Suprapubic skin (tissue), 4 donors: ENCODE data around the gene CD109.
"Not testable (repeated sequence)": the region's sequence is repeated elsewhere in the genome, so short reads cannot be mapped to it uniquely, and the experiment has no call there.

Experiments
- EP300 ChIP-seq: sonication (generic); formaldehyde crosslinking; IDR thresholded peaks from one replicate; pipeline ENCODE4 v1.6.1; 2017; ENCODE audit warnings: antibody characterized with exemption
- POLR2A ChIP-seq, 2 donors: fragments of 450-650 bp; IDR thresholded peaks; one replicate each; pipeline ENCODE4 v1.6.1; 2017; ENCODE audit warnings: antibody characterized with exemption in 2 of 2, mild to moderate bottlenecking in 2 of 2, moderate library complexity in 2 of 2
- POLR2AphosphoS5 ChIP-seq, 3 donors: sonication (generic); formaldehyde crosslinking; IDR thresholded peaks; one replicate each; pipeline ENCODE4 v1.6.1; 2017; ENCODE audit warnings: antibody characterized with exemption in 3 of 3
- TF ChIP-seq, protein P1 (sequence below), 2 donors: fragments of 200-600 bp in 1 of 2; fragments of 450-650 bp in 1 of 2; sonication (generic) in 1 of 2; IDR thresholded peaks; one replicate each; pipeline ENCODE4 v1.5.1; 2016 to 2019; ENCODE audit warnings: antibody characterized with exemption in 2 of 2, mild to moderate bottlenecking in 1 of 2, moderate library complexity in 1 of 2

DNA sequence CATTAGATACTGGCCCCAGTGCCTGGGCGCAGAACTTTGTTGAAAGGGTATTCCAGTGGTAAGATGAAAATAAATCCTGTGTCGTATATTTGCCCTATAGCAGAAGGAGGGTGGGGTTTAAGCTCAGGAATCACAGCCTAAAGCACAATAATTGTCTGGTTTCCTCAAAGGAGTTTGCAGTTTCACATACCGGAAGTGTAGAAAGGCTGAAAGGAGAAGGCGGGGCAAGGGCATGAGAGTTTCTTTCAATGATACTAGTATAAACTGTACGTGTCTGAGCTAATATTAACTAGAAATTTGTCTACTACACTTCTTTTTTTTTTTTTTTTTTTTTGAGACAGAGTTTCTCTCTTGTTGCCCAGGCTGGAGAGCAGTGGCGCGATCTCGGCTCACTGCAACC lies 29.2 kb downstream of the CD109 start:
- TF ChIP-seq POLR2A (IDR thresholded peaks at IDR 0.05); EP300; POLR2AphosphoS5 (IDR thresholded peaks at IDR 0.05): not testable (repeated sequence)
- TF ChIP-seq, protein P1, sequence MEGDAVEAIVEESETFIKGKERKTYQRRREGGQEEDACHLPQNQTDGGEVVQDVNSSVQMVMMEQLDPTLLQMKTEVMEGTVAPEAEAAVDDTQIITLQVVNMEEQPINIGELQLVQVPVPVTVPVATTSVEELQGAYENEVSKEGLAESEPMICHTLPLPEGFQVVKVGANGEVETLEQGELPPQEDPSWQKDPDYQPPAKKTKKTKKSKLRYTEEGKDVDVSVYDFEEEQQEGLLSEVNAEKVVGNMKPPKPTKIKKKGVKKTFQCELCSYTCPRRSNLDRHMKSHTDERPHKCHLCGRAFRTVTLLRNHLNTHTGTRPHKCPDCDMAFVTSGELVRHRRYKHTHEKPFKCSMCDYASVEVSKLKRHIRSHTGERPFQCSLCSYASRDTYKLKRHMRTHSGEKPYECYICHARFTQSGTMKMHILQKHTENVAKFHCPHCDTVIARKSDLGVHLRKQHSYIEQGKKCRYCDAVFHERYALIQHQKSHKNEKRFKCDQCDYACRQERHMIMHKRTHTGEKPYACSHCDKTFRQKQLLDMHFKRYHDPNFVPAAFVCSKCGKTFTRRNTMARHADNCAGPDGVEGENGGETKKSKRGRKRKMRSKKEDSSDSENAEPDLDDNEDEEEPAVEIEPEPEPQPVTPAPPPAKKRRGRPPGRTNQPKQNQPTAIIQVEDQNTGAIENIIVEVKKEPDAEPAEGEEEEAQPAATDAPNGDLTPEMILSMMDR (IDR thresholded peaks at IDR 0.05) = not testable (repeated sequence)
